Activated CD4-positive, CD25-positive, alpha-beta regulatory T cell treated with anti-CD3 and anti-CD28 coated beads, Interleukin-2, amount 50 U/mL, for 24 hours (primary cell): ENCODE measurements around the gene SPIRE2.

Source experiments
- ATAC-seq, 2 donors: fragments of 150-1000 bp; cut with Tn5 transposase; one replicate each; pipeline ENCODE4 v1.10.0; 2021; ENCODE audit warnings: mild to moderate bottlenecking in 1 of 2, moderate library complexity in 1 of 2

SPIRE2 gene

GRCh38 chr16:89837014-89837546 lies 8.8 kb downstream of the SPIRE2 start:
- no peak for ATAC-seq

DNA sequence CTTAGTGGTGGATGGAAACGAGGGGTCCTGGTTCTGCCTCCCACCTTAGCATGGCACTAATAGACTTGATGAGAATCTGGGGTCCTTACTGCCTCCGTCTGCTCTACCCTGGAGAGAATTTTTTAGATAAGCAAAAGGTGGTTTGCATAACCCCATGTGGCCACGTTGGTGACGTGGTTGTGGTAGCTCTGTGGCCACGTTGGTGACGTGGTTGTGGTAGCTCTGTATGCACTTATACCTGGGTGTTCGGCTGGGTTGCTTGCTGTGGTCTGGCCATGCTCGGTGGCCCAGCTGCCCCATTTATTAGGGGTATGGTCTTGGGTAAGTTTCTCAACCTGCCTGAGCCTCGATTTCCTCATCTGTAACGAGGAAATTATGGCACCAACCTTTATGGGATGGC lies 13.0 kb downstream of the SPIRE2 start:
- no peak for ATAC-seq

DNA sequence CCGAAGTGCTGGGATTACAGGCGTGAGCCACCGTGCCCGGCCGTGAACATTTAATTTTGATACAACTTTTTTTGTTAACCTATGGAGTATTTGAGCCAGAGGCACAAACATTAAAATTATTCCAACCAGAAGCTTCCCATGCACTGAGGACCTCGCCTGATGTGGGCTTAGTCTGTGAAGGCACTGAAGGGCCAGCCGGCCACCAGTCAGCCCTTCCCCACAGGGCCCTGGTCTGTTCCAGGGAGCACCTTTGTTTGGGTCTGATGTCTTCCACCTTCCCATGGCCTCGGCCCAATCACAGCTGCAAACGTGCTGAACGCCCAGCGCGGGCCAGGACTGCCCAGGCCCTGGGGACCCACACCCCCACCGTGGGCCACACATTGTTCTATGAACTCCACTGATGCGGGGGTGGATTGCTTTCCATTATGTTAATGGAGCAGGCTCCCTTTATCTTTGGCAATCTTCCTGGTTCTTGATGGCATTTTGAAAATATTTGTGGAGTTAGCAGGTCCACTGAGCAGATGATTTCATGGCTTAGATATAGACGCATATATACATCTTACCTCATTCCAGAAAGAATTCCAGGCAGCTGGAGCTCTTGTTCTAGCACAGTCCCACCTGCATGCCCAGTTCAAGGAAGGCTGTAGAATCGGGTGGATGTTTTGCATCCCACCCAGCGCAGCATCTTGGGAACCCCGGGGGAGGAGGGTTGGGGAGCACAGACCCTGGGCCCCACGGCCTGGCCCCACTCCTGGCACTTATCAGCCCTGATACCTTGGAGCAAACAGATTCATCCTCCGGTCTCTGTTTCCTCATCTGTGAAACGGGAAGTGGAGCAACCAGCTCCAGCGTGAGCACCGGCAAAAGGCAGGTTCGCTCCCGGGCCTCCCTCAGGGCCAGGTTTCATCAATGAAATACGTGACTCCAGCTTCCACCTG lies 14.5 kb downstream of the SPIRE2 start:
- no peak for ATAC-seq

GRCh38 chr16:89843409-89844350 lies 15.4 kb downstream of the SPIRE2 start:
- no peak for ATAC-seq

- no peak for ATAC-seq
Measured at GRCh38 chr16:89844739-89845339, 16.6 kb downstream of the SPIRE2 start.

GRCh38 chr16:89845417-89845816 lies 17.1 kb downstream of the SPIRE2 start:
- ATAC-seq, result no peak

DNA sequence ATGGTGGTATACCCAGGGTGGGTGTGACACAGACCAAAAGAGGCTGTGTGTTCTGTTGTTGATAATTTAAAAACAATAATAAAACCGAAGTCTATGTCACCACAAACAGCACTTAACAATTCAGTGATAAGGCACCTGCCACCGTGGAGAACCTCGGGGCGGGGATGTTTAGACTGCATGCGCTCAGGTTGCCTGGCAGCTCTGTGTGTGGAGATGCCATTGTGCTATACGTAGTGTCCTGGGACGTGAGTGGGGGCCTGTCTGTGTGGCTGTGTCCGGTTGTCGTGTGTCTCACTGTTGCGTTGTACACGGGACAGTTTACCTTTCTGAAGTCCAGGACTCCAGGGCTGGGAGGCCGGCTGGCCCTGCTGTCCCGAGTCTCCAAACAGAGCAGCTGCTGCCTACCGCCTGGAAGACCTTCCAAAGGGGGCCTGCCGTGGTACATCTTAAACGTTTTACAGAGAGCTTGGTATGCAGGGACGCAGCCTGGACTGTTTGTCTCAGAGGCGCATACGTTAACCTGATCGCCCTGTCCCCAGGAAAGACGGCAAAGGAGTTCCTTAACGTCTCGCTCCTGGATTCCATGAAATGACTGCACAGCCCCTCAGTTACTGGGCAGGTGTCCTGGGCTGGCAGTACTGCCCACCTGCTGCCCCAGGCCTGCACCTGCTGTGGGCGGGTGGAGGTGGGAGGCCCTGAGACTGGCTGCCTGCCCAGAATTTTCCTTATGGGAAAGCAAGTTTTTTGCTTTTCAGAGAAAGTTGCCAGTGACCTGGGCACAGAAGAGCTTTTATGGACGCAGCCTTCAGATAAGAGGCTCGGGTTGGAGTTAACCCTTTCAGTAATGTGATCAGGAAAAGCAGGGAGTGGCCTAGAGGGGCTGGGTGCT lies 19.0 kb downstream of the SPIRE2 start:
- no peak for ATAC-seq

GRCh38 chr16:89847940-89848297 lies 19.6 kb downstream of the SPIRE2 start:
- ATAC-seq, result no peak

DNA sequence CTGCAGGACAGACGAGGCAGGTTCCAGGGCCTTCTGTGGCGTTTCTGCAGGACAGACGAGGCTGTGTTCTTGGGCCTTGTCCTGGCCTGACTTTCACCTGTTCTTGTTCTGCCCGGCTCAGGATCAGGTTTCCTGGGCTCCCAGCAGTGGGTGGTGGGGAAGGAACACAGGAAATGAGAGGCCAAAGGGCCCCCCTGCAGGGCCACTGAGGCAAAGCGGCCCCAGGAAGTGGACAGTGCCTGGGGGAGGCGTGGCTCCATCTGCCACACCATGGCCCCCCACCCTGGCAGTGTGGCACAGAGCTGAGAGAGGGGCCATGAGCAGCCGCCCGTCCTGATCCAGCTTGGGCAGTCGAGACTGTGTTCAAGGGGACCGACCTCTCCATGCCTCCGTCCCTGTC lies 20.7 kb downstream of the SPIRE2 start:
- ATAC-seq, result no peak

- no peak for ATAC-seq
Measured at GRCh38 chr16:89853306-89853993, 25.2 kb downstream of the SPIRE2 start.

DNA sequence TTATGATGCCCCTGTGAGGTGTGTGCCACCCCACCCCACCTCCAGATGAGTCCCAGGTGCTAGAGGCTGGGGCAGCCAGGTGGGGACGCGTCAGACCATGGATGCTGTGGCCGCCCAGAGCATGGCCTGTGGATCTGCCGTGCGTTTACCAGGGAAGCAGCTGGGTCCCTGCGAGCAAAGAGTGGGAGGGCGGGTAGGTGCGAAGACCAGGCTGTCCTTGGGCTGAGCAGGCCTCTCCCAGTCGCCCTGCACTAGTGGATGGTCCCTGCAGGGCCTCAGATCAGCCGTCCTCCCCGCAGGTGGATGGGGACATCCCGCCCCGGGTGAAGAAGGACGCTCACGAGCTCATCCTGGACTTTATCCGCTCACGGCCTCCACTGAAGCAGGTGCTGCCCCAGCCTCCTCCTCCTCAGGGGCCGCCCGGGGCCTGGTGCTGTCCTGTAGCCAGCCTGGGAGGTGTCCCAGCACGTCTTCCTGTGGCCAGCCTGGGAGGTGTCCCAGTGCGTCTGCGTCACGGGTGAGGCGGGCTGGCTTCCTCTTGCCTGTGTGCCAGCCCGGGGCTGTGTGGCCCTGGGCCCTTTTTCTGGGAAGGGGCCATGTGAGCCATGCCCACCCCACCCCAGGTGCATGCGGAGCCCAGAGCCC lies 27.1 kb downstream of the SPIRE2 start:
- ATAC-seq, result no peak

GRCh38 chr16:89855986-89856385 lies 27.7 kb downstream of the SPIRE2 start:
- no peak for ATAC-seq

GRCh38 chr16:89858973-89859614 lies 30.8 kb downstream of the SPIRE2 start:
- ATAC-seq, result no peak

GRCh38 chr16:89859615-89860007 lies 31.3 kb downstream of the SPIRE2 start:
- no peak for ATAC-seq

GRCh38 chr16:89860747-89861304 lies 32.6 kb downstream of the SPIRE2 start:
- ATAC-seq, result peak; percentile 88 to 89

DNA sequence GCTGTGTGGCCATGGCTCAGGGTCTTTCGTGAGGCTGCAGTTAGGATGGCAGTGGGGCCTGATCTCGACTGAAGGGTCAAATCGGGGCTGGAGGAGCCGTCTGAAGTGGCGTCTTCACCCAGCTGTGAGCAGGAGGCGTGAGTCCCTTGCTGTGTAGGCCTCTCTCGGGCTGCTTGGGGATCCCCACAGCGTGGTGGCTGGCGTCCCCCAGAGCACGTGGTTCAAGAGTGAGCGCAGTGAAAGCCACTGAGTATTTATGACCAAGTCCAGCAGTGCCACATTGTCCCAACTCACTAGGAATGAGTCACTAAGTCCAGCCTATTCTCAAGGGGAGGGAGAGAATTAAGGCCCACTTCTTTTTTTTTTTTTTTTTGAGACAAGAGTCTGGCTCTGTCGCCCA lies 33.4 kb downstream of the SPIRE2 start:
- no peak for ATAC-seq

- ATAC-seq, result no peak
Measured at GRCh38 chr16:89862732-89863131, 34.5 kb downstream of the SPIRE2 start.

- ATAC-seq, result peak; percentile 14 to 34
Measured at GRCh38 chr16:89863741-89864526, 35.7 kb downstream of the SPIRE2 start.

DNA sequence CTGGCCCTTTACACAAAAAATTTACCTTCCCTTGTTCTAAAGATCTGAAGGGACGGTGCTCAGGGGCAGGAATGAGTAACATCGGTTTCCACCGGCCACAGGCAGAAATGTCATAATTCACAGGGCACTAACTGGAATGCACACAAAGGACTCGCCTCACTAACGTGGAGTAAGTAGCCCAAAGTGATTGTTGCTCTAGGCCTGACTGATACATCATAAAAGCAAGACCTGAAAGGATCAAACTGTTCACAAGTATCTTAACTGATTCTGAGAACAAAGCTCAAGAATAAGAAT lies 36.2 kb downstream of the SPIRE2 start:
- no peak for ATAC-seq
